Activated T-helper 9 cell treated with anti-CD3 and anti-CD28 coated beads, Interleukin-2, amount 50 U/mL, for 16 hours (primary cell): ENCODE measurements around the gene LMF1.

ENCODE experiments used
- DNase-seq: peaks from one replicate; pipeline ENCODE4 v3.0.0-alpha.2; 2020; ENCODE audit warnings: low read depth

The LMF1 gene

DNA sequence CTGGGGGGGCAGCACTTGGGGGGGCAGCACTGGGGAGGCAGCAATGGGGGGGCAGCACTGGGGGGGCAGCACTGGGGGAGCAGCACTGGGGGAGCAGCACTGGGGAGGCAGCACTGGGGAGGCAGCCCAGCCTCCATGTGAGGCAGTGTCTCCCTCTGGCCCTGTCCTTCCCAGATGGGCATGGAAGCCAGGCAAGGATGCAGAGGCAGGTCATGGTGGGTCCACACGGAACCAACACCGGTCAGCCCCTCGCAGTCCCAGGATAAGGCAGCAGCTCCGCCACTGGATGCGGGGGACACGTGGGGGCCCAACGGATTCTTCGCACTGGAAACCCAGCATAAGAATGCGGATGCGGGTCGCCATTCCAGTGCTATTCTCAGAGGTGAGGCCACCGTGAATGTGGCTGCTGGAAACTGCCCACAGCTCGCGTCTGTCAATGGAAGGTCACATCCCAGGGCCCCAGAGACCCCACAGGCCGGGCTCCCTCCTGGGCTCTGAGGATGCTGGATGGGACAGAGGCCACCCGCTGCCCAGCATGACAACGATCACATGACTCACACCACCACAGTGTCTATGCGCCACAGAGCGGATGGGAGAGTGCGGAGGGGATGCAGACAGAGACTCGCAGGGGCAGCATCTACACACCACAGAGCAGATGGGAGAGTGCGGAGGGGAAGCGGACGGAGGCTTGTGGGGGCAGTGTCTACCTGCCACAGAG, 59.0 kb downstream of the LMF1 start:
- DNase-seq, result no peak

DNA sequence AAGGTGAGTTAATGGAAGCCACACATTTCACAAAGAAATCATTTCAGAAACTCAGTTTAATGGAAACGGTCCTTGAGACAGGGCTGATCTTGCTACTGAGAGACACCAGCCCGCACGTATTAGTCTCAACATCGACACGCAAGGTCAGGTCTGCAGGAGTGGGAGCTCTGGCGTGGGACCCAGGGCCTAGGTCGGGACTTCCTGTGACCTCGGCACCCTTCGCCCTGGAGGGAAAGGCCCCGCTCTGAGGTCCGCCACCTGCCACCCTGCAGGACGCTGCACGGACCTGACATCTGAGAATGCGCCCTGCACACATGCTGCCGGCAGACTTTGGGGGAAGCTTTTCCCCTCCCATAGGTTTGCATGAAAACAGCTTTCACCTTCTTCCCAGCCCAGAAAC, 59.7 kb downstream of the LMF1 start:
- DNase-seq, result no peak

DNA sequence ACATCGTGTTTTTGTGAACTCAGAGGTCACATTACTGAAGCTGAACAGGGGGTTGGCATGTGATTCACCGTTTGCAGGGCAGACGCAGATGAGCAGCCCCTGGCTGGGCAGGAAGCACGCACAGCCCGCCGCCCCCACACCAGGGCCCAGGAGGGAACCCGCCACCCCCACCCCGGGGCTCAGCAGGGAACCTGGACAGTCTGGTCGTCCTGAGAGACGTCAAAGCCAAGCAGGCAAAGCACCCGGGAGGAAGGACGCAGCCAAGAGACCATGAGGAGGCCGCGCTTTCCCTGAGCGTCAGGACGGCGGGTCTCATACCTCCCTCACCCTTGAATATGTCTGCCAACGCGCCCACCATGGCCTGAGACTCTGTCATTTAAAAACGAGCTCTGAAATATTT, 60.6 kb downstream of the LMF1 start:
- DNase-seq, result no peak

DNA sequence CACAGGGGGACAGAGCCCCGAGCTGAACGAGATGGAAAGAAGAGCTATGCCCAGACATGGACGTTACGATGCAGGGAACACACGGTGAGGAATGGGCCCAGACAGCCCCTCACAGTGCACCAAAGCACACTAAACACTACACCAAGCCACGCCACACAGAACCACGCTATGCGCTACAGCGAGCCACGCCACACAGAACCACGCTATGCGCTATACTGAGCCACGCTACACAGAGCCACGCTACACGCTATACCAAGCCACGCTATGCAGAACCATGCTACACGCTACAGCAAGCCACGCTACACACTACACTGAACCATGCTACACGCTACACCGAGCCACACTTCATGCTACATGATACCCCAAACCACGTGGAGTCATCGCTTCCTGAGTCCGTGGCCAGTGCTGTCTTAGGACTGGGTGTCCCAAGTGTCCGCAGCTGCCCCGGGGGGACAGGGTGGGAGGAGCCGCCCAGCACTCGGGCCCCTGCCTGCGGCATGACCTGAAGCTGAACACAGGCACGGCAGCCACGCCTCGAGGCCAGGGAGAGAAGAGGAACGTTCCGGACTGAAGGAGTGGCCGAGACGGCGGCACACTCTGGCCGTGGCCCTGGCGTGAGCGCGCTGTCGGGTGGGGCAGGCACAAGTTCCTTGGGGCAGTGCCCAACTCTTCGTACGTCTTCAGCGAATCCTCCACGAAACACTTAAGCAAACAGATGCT, 61.3 kb downstream of the LMF1 start:
- DNase-seq, result no peak

DNA sequence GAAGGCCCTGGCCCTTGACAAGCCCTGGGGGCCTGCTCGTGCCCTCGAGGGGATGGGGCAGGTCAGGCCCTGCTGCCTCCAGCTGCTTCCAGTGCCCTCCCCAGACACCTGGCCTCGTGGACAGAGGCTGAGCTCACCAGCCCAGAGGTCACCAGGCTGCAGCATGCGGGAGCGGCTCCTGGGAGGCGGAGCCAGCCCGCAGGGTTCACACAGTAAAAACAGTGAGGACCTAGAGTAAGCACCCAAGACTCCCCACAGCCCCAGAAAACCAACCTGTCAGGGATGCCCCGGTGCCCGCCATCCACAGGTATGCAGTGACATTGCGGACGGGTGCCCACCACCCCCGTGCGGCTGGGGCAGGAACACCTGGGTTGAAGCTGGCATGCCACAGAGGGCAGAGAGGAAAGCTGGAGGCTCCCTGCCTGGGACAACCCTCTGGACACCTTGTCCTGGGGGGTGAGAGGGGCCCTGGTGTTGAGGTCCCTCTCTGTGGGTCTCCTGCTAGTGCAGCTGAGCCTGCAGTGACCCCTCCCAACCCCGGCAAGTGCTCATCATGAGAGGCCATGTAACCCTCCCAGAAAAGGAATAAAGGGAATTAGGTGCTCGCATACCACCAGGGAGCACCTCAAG, 62.1 kb downstream of the LMF1 start:
- no peak for DNase-seq

DNA sequence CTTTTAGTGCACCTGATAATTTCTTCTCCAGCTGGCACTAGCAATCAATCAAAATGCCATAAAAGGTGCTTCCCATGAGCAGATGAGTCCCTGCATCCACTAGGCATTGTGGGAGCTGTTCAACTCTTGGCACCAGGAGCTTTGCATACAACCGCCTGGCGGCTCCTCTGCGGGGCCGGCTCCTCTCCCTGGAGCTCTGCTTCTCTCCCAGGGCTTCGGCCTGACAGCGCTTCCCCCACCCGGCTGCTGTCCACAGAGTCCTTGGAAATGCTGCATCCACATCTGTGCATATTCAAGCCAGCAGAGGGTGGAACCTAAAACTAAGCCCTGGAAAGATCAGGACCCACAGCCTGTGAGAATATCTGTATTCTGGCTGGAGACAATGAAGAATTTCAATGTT, 62.9 kb downstream of the LMF1 start:
- no peak for DNase-seq

DNA sequence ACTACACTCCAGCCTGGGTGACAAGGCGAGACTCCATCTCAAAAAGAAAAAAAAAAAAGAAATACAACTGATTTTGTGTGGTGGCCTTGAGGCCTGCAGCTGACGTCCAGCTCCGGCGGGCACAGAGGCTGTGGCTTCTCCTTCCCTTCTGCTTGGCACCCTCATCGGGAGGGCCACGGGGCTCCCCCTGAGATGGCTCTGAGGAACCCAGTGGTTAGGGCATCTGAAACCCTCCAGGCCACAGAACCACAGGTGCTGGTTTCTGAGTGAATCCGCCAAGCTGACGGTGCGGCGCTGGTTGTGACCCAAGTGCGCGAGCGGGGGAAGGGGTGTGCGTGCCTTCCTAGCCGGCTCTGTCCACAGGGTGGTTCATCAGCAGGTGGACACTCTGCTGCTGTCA, 63.4 kb downstream of the LMF1 start:
- DNase-seq, result no peak

DNA sequence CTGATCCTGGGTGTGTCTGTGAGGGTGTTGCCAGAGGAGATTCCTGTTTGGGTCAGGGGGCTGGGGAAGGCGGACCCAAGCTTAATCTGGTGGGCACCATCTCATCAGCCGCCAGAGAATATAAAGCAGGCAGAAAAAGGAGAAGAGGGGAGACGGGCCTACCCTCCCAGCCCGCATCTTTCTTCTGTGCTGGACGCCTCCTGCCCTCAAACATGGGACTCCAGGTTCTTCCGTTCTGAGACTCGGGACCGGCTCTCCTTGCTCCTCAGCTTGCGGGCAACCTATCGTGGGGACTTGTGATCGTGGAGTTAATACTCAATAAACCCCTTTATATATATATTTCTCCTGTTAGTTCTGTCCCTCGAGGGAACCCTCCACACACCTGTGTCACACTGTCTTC, 64.5 kb downstream of the LMF1 start:
- DNase-seq, result no peak

DNA sequence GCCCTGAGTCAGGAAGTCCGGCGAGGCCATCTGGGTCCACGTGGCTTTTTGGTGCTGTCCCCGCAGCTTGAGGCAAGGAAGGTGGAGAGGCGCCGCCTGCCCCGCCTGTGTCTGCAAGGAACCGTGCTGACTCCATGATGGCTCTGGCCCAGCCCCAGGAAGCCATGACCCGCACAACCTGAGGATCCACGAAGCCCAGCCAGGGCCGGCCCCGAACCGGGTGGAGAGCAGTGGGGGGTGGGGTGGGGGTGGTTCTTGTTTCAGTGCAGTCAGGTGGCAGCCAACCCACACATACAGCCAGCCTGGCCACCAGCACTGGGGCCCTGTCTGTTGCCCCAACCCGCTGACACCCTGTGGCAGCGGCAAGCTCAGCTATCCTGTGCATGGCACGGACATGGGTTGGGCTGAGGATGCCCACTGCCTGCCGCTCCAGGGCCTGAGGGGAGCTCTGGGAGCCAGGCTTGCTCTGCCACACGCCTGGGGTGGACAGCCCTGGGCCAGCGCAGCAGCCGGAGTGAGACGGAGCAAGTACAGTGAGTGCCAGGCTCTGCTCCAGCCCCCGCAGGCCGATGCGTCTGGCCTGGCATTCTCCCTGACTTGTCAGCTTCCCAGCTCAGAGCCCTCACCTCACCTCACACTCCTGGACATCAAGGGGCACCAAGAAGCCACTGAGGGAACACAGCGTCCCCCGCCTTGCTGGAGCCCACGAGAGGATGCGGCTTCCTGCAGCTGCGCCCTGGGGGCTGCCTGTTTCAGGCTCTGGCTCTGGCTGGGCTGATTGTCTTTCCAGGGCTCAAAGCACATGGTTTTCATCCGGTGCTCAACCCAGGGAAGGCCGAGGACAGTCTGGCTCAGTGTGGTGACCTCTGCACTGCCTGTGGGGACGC, 68.8 kb downstream of the LMF1 start:
- no peak for DNase-seq

DNA sequence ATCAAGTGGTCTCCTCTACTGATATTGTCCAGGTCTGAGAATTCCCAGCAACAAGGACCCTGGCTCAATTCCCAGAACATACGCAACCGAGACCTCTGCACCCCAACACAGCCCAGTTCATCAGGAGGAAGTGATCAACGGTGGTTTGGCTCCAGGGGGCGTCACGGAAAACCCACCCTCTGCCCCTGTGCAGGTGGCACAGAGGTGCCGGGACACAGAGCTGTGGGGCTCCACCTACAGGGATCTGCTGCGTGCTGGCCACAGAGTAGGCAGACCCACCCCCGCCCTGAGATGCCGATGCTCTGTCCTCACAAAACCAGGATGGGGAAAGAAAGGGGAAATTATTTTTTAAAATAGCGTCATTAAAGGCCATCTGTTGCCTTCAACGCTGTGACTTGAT, 69.6 kb downstream of the LMF1 start:
- DNase-seq, result no peak

DNA sequence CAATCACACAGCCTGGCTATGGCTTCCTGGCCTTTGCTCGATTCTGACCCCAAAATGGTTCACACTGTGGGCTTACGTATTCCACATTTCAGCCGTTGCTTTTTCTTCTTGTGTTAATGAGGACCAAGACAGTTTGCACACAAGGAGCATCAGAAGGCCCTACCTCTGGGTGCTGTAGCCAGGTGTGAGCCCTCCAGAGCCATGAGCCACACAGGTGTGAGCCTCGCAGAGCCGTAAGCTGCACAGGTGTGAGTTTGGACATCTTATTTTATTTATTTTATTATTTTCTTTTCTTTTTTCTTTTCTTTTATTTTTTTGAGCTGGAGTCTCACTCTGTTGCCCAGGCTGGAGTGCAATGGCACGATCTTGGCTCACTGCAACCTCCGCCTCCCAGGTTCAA, 70.6 kb downstream of the LMF1 start:
- DNase-seq, result no peak

DNA sequence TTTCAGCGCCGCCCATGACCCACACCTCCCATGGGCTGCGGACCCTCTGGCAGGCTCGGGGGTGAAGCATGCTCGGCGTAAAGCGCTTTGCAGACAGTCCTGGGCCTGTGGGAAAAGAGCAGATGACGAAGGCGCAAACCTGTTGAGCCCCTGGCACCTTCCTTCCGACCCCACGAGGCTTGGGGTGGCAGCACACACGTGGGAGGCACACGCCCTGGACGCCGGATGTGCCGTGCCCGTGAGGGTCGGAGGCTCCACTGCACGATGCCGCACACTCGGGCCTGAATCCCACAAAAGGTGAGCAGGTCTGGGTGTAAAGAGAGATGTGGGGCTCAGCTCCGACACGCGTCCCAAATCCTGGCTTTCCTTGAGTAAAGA, 71.1 kb downstream of the LMF1 start:
- no peak for DNase-seq

DNA sequence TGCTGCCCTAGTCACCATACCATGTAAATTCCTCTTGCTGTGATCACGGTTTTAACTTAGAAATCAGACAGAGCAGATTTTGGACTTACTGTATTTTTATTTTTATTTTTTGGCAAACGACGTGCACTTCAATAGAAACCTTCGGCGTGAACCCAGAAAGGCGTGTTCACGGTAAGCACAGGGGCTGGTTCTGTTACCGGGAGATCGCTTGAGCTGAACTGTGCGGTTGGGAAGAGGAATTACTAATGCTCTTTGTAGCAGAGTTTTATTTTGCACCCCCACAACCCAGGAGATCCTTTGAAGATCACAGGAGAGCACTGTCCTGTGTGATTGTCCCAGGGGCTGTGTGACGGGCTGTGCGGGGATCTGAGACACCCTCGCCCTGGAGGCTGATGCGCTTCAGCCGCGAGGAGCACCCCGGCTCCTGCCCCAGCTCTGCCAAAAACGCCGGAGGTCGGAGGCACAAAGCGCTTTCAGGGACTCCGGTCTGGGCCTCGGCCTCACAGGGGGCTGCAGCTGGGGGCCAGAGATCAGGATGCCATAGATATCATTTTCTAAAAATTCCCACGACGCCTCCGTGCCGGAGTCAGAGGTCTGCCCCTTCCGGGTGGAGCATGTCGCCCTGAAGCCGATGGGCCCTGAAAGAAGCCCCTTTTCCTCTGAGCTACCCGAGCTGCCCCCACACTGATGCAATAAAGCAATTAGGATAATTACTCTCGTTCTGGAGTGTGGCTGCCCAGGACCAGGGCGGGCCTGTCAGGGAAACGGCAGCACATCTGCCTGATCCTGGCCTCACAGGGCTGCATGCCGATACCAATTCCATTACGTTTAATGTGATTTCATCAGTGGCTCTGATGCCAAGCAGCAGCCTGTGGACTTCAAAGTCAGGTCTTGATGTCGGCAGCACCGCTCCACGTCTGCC, 71.8 kb downstream of the LMF1 start:
- DNase-seq, result no peak

DNA sequence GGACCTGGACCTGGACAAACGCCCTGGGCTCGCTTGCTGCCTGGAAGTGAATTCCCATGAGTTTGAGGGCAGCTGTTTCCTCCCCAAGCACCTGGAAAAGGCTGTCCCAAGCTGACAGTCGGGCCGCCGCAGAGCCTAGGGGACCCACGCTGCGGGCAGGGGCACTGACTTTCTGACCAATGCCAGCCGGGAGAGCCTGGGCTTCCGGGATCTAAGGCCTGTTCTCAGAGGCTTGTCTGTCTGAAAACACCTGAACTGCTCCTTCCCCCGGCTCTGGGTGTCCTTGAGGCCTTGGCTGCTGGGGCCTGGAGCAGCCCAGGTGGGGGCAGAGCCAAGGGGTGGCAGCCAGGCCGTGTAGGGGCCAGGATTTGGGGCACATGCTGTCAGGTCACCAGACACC, 72.6 kb downstream of the LMF1 start:
- no peak for DNase-seq

DNA sequence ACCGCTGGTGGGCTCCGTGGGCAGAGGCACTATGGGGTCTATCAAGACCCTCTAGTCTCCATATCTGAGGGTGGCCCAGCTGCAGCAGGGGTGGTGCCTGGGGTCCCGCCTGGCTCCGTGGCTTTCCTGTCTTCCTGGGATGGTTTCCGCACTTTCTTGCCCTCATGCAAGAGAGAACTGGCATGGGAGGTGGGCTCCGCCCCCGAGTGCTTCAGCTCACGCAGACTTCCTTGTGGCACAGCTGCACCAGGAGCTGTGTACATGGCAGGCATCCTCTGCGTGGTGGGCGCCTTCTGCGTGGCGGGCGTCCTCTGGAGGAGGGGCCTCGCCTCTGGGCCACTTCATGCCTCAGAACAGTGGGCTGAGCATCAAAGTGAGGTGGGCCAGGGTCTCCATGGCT, 73.1 kb downstream of the LMF1 start:
- no peak for DNase-seq

DNA sequence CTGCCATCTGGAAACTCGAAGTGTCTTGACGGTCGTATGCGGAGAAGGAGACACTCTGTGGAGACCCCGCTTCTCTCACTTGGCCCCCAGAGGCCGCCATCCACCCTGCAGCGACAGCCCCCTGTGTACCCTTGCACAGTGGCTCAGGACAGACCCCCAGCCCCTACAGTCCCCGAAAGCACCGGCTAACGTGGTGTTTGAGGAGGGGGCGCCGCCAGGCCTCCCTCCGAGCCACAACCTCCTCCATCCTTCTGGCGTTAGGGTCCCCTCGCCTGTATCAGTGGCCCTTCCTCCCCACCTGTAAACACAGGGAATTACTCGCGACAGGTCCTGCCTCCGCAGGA, 73.6 kb downstream of the LMF1 start:
- no peak for DNase-seq

DNA sequence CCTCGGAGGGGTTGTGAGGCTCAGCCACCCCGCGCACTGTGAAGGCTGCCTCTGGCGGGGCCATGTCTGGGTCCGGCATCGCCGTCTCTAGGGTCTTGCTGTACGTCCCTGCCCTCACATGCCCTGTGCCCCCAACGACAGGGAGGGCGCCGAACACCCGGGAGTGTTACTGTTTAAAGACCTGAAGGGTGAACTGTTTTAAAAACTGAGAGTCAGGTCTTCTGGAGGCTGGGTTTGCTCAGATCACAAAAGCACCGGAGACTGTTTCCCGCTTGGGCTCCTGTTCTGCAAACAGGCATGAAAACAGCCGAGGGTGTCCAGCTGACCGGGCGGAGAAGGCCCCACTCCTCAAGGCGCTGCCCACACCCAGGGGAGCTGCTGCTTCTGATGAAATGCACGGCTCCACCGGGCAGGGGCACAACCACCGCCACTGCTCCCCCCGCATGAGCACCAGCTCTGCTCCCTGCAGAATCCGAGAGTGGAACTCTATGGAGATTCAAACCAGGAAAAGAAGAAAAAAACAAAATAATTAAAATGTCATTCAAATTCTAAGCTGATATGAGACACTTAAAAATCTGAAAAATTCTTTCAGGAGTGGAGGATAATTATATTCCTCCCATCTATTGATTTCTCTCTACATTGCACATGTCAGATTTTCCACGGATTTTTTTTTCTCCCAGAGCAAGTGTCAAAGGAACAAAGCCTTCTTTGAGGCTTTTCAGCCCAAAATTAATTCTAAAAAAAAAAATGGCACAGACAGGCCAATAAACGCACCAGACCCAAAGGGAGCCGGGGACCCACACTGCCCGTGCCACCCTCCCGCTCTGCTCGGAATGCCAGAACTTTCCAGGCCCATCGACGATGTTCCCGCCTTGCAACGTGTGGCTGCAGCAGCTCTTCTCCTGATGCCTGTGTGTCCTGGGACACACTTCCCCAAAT, 74.3 kb downstream of the LMF1 start:
- DNase-seq, result no peak

DNA sequence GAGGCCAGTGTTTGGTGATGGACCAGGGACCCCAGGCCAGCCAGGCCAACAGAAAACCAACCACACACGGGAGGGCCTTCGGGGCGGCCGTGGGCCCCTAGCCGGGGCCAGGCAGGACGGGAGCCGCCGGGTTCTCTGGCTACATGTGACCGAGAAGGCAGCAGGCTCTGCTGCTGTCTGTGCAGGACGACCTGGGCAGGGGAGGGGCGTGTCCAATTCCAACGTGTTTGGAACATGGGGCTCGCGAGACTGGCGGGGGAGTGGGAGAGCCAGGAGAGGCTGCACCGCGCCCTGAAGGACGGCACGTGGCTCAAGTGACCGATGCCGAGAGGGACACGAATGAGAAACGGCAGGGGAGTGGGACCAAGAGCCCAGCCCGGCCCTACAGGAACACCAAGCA, 75.4 kb downstream of the LMF1 start:
- no peak for DNase-seq

DNA sequence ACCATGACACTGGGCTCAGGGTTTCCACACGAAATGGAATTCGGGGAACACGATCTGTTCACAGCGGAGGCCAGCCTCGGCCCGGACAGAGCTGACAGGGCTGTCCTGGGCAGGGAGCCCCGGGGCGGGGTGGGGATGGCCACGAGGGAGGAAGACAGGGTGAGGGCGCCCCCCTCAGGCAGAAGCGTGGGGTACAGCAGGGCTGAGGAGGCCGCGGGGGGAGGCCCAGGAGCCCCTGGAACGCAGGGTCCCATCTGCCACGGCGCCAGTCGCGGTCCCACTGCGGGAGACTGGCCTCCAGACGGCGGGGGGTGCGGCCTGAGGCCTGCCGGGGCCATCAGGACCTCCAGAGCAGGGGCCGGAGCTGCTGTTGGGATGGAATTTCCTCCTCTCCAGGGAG, 75.9 kb downstream of the LMF1 start:
- no peak for DNase-seq

DNA sequence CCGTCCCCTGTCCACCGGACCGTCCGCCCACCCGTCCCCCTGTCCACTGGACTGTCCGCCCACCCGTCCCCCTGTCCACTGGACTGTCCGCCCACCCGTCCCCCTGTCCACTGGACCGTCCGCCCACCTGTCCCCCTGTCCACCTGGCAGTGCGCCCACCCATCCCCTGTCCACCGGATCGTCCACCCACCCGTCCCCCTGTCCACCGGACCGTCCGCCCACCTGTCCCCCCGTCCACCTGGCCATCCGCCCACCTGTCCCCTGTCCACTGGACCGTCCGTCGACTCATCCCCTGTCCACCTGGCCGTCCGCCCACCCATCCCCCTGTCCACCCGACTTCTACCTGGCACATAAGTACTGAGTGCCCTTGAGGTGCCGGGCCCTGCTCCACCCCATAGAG, 76.6 kb downstream of the LMF1 start:
- DNase-seq, result no peak

DNA sequence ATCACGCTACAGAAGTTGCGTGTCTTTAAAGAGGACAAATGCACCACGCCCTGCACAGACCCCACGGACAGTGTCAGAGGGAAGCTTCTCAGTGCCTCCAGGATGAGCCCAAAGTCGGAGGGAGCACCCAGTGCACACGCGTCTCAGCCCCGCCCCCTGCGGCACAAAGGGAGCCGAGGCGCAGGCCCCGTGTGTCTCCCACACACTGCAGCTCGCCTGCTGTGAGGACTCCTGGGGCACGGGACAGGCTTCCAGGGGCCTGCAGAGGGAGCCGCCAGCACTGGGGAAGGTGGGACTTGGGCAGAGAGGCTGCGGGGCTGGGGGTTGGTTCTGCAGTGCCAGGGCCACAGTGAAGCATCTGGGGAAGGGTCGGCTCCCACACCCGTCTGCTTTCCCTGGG, 77.4 kb downstream of the LMF1 start:
- no peak for DNase-seq
